HG03097 (cell line): Measurements from ENCODE around the gene SECISBP2.
"Not testable (repeated sequence)": the region's sequence is repeated elsewhere in the genome, so short reads cannot be mapped to it uniquely, and the experiment has no call there.

Source experiments
- ATAC-seq: cut with Tn5 transposase; IDR thresholded peaks from one replicate; pipeline ENCODE4 v1.9.1; 2021; ENCODE audit not compliant: unreplicated experiment, low FRiP score

SECISBP2 gene

DNA sequence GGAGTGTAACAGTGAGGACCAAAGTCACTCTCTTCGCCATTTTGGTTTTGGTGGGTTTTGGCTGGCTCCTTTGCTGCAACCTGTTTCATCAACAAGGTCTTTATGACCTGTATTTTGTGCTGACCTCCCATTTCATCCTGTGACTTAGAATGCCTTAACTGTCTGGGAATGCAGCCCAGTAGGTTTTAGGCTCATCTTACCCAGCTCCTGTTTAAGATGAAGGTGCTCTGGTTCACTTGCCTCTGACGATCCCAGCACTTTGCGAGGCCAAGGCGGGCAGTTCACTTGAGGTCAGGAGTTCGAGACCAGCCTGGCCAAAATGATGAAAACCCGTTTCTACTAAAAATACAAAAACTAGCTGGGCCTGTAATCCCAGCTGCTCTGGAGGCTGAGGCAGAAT is 9.1 kb upstream of the SECISBP2 start:
- no peak for ATAC-seq

DNA sequence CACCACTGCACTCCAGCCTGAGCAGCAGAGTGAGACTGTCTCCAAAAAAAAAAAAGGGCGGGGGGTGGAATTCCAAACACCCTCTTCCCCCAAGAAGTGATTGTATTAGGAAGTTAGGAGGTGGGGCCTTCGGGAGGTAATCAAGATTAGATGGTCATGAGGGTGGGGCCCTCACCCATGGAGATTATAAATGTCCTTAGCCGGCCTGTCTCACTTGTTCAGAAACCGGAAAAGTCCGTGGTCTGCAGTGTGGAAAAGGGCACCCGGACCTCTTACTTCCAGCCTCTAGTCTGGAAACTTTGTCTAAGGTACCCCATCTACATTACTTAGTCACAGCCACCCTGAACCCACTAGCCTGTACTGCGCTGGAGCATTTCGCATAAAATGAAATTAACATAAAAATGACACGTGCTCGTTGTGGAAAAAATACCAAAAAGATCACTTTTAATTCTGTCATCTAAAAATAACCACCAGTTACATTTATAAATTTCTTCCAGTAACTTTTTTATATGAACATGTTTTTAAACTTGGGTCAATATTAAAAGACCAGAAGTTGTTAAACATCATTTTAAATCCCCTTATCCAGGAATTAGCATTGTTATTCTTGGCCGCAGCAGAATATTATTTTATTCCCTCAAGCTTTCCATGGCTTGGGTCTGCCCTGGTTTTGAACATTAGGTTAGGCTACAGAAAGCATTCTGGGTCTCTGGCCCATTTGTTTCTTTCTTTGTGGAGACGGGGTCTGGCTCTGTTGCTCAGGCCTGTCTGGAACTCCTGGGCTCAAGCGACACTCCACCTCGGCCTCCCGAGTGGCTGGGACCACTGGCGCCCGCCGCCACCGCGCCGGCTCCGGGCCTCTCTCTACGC is 8.5 kb upstream of the SECISBP2 start:
- no peak for ATAC-seq

DNA sequence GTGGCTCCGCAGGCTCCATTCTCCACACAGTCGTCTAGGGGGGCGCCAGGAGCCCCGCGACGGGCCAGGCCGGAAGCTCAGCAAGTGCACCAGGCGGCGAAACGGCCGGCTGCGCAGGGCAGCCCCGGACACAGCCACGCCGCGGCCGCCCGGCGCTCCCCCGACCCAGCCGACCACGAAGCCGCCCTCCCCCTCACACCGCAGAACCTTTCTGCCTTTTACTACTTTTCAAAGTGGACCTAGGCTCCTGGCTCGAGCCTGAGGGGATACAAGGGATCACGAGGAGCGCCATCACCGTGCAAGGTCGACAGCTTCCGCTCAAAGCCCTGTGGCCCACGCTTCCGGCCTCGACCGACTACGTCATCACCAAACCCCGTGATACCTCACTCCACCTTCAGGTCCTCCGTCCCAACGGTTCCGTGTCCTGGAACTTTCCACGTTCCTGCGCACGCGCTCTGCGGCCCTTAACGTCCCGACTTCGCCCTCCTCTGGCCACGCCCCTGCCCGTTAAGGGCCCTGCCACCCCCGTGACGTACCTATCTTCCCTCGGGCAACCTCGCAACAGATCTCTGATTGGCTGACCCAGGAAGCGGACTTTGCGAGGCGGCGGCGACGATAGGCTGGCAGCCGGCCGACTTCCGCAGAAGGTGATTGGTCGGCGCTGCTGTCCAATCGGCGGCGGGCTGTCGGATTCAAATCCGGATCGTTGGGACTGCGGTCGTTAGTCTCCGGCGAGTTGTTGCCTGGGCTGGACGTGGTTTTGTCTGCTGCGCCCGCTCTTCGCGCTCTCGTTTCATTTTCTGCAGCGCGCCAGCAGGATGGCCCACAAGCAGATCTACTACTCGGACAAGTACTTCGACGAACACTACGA is 7.6 kb upstream of the SECISBP2 start, which contains the start of gene CKS2:
Gene CKS2, plus strand, starts transcription at position 721 of the 871 bp plus-strand sequence. Its CDS starts 98 bp downstream, at position 819.
- ATAC-seq = peak; percentile 89

DNA sequence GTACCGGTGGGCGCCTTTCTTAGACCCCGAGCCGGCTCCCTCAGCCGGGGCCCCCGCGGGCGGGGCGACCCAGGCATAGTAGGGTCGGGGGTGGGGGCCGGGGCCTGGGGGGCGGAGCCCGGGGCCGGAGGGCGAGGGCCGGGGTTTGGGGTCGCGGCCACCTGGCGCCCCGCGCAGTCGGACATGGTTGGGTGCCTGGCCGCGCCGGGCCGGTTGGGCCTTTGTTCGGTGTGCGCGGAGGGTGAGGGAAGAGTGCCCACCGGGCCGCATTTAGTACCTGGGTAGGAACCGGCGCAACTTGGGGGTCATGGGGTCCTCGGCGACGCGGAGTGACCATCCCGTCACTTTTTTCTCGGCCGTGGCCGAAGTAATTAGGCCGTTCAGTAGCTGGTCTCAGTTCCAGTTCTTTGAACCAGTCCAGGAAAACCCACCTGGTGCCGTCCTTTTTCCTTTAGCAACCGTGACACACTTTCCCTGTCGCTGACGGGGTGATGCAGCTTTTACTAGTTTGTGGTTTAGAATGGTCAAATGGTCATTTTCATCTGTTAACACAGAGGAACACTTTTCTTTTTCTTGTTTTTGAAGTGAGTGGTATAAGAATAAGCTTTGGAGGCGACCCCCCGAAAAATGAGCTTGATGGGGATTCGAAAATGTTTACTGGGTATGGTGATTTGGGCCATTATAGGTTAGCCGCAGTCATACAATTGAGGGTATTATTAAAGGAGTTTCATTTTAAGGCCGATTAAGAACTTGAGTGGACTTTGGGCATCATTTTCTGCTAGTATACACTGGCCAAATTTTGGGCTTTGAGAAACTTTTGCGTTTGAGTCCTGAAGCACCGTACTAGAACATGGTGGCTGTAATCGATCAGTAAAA is 6.7 kb upstream of the SECISBP2 start:
- ATAC-seq = peak; percentile 7

DNA sequence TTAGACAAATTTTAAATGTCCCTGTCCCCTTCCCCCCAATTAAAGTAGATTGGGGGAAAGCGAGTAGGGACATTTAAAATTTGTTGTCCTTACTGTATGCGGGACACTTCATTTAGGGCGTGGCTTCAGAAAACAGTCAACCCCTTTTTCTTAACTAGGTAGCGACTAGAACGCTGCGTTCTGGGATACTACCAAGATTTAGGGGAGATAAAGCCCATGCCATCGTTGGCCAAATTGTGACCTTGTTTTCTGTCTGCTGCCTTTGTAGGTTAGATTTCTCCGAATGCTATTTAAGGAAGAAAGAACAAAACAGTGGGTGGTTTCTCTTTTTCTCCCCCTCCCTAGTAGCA is 6.1 kb upstream of the SECISBP2 start:
- ATAC-seq = no peak

DNA sequence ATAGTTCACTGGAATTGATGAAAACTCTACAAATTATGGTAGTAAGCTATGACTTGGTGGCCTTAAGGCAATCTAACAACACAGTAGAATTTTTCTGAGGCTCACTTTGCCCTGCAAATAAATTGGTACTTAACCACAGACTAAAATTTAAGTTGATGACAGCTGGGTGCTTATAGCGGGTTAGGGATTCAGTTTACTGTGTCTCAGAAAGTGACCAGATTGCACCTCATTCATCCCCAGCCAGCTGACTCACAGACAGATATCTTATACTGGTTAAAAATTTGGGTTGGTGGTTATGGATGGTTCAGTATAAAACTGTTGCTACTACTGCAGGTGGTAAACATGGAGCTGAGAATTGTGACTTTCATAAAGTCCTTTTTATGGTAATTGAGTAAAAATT is 4.5 kb upstream of the SECISBP2 start:
- ATAC-seq = no peak

DNA sequence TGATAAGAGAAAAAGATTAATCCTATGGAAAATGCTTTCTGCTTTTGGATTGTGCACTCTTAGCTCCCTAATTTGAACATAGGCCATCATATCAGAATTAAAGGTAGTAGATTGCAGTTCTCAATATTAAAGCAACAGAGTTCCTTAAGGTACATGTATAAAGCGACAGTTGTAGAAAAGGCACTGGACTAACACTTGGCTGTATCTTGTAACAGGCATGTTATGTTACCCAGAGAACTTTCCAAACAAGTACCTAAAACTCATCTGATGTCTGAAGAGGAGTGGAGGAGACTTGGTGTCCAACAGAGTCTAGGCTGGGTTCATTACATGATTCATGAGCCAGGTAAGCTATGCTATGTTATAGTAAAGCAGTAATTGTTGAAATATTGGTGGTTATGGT is 3.3 kb upstream of the SECISBP2 start:
- no peak for ATAC-seq

DNA sequence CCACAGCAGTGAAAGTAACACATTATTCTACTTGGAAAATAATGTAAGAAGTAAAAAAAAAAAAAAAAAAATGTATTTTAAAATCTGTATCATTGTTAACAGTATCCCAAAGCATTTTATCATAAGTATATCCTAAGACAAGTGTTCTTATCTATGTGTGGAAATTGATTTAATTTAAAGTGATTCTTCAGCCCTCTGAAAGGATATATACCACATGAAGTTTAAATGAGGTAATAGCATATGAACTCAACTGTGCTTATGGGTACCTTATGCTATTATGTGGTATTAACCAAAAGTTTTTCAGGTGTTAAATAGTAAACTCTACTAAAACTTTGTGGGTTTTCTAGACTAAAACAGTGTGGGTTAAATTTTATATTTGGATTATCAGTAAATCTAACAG is 2.8 kb upstream of the SECISBP2 start:
- no peak for ATAC-seq

DNA sequence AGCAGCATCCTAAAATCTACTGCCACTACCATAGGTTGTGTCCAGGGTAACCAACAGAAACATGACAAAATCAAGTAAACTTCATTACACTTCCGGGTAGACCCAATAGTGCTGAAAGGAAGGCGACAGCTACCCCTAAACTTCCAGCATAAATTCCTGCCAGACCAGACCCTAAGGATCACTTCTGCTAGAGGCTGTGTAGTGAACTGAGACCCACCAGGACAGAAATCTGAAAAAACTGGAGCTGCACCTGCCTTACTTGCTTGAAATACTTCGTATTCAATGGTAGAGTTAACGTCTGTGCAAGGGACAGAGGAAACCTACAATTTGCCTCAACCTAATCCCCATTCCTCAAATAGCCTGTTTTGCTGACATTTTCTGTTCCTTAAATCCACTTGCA is 1.0 kb upstream of the SECISBP2 start:
- no peak for ATAC-seq

DNA sequence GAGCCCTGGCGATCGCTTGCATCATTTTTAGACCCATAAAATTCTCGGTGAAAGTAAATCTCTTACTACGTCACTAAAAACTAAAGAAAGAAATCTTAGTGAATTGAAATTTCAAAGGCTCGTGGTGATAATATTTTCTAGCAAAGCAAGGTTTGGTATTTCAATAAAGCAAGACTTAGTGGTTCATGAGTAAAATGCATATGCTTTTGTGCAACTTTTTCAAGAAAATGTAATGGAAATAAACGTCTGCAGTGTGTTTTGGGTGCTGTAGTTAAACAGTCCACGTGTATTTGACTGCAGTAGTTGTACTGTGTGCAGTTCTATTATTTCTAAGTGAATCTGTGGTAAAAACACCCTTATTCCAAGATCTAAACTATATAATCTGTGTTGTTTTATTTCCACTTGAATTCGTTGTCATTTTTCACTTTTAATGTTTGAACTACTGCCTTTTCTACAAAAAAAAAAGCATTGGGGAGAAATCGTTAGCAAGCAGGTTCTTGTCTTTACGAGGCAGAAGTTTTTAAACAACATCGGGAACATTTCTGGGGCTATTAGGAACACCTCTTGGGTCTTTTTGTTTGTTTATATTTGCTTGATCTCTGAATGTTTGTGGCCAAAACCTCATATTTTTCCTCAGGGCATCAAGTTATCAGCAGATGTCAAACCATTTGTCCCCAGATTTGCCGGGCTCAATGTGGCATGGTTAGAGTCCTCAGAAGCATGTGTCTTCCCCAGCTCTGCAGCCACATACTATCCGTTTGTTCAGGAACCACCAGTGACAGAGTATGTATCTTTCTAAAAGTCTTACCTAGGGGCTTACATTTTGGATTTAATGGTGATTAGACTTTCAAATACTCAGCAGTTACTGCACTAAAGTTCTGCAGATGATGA is 960 bp downstream of the SECISBP2 start:
- ATAC-seq = no peak

DNA sequence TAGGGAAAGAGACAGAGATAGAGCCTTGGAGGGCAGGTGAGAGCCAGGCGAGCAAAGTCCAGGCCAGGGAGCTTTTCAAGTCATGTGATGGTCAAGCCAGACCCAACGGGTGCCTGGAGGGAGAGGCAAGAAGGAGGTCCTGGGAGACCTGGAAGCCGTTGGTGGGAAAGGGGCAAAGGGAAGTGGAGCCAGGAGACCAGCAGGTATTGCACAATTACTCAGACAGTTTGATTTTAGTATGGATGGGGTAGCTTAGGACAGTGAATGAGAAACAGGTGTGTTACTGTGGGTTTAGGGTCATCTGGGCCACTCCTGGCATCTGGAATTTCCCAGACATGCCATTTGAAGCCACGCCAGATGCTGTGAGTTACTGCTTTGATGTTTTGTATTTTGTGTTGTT is 5.1 kb downstream of the SECISBP2 start:
- no peak for ATAC-seq

DNA sequence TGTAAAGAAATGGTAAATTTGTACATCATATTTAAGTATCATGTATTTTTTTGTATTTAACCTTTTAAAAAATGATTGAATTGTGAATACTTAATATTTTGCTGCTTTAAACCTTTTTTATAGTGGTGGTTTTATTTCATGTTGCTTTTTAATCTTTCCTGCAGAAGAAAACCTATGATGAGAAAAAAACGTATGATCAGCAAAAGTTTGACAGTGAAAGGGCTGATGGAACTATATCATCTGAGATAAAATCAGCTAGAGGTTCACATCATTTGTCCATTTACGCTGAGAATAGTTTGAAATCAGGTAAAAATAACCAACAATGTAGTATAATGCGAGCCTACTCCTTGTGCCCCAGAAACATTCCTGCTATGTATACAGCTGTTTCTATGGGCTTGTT is 7.4 kb downstream of the SECISBP2 start:
- ATAC-seq = no peak

DNA sequence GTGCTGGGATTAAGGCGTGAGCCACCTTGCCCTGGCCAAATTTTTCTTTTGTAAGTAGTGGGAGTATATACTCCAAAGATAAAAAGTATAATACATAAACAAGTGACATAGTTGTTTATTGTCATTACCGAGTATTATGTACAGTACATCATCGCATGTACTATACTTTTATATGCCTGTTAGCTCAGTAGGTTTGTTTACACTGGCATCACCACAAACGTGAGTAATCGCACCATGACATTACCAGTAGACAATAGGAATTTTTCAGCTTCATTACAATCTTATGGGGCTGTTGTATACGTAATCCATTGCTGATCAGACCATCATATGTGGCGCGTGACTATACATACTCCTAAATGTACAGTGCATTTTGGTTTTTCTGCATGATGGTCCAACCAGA is 9.8 kb downstream of the SECISBP2 start:
- no peak for ATAC-seq

DNA sequence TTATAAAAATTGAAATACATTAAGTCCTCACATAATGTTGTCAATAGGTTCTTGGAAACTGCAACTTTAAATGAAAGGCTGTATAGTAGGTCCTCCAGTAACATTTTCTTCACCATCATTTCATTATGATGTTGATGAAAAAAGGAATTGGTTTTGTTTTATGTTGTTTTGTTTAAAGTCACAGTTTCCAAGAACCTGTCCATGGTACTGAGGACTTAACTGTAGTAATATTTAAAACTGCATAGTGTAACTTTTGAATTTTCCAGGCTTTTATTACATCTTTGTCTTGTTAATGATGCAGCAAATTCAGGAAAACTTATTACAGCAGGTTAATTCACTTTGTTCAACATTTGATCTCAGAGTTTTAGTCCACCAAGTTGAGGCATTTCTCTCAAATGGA is 11.6 kb downstream of the SECISBP2 start:
- ATAC-seq = no peak

DNA sequence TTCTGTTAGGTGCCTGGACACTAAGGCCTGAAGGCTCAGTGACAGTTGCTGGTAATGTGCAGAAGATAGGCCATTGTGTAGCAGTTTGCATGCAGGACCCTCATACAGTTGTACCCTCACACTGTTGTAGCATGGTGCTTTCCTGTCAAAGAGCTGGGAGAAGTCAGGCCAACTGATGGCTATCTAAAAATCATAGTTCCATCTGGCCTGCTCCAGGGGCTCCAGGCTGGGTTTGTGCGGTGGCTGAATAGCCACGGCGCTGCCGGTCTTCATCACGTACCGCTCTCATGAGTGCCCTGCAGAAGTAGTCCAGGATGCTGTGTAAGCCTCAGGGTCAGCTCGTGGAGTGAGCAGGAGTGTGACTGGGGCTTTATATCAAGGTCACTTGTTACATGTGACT is 12.2 kb downstream of the SECISBP2 start:
- ATAC-seq = no peak

DNA sequence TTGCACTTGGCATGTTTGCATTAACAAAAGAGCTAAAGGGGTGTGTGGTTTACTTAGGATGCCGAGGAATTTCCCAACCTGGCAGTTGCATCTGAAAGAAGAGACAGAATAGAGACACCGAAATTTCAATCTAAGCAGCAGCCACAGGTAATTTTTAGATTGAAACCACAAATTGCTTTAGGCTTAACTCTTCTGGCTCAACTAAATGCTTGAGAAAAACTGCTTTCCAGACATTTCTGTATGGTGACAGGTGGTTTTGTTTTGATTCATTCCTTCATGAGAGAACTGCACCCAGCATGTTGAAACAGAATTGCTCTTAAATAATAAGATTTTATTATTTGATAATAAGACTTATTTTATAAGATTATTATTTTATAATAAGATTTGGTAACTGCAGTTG is 21.5 kb downstream of the SECISBP2 start:
- no peak for ATAC-seq

DNA sequence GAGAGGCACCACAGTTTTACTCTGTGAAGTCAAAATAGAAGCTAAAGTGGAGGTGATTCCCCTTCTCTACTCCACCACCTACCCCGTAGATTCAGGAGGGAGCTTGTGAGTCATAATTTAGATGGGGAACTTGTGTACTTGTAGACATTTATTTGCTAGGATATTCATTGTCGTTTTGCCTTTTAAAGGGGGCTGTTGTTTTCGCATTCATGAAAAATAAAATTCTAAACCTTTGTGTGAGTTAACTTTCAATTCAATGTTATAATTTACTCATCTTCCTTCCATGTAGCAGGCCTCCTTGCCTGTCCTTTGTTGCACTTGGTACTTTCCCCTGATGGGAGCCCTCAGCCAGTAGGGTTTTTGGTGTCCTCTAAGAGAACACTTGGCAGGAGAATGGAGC is 22.0 kb downstream of the SECISBP2 start:
- ATAC-seq = no peak

DNA sequence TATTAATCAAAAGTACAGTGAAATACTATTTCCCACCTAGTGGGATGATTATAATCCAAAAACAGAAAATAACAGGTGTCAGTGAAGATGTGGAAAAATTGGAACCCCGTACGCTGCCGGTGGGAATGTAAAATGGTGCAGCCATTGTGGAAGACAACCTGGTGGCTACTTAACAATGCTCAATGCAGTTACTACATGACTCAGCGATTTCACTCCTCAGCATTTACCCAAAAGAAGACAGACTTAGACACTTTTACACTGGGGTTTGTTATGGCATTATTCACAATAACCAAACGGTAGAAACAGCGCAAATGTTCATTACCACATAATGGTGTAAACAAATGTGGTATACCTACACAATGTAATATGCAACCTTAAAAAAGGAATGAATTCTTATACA is 23.9 kb downstream of the SECISBP2 start:
- no peak for ATAC-seq

DNA sequence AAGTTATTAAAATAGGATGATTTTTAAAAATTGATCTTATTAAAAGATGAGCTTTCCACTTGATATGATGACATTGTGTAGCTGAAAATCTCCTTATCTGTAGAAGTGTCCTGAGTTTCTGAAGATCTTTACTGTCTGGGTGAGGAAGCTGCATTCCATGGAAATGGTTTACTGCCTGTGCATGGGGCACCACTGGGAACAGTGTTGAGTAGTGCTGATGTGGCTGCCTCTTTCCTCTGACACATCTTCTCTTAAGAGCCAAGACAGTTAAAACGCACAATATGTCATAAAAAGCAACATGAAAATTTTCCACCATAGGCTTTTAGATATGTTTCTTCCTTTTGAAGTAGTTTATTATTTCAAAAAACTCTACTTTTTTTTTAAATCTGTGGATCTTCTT is 24.6 kb downstream of the SECISBP2 start:
- ATAC-seq = no peak

DNA sequence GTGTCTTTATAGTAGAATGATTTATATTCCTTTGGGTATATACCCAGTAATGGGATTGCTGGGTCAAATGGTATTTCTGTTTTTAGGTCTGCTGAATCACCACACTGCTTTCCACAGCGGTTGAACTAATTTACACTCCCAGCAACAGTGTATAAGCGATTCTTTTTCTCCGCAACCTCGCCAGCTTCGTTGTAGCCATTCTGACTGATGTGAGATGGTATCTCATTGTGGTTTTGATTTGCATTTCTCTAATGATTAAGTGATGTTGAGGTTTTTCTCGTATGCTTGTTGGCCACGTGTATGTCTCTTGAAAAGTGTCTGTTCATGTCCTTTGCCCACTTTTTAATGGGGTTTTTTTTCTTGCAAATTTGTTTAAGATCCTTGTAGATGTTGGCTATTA is 25.5 kb downstream of the SECISBP2 start:
- ATAC-seq = not testable (repeated sequence)
